AG10803 (cell line): ENCODE measurements around the gene IFITM2.
A peak's percentile ranks its signal among the peaks of the same experiment; 100 is the strongest.

Experiments
- DNase-seq: peaks from one replicate; pipeline ENCODE4 v3.0.0; 2010; ENCODE audit warnings: low read depth
- H3K4me3 ChIP-seq: 2 replicates; pipeline ENCODE4 v1.5.1; 2011; ENCODE audit warnings: mild to moderate bottlenecking, low read length, control low read depth
- TF ChIP-seq, protein P1 (sequence below): conservative IDR thresholded peaks from 2 replicates; pipeline ENCODE4 v1.5.1; 2011; ENCODE audit warnings: mild to moderate bottlenecking, low read length, control low read depth, inconsistent platforms

Gene IFITM2

GRCh38 chr11:307766-308708 lies at the start of gene IFITM2:
Gene IFITM2 (plus strand): TSS chr11:307816. CDS start chr11:308193, 377 bp downstream.
- peak; percentile 84 for DNase-seq
- H3K4me3 ChIP-seq: peak within 1 kb of the TSS; percentile 83

DNA sequence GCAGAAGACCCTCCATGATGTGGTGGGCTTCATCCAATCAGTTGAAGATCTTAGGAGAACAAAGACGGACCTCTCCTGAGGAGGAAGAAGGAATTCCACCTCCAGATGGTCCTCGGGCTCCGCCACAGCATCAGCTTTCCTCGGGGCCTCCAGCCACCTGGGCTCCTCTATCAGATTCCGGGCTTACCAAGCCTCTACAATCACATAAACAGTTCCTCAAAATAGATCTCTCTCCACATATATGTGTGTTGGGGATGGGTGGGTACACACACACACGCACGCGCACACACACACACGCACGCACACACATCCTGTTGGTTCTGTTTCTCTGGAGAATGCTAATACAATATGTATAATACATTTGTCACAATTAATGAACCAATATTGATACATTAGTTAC lies 48.2 kb upstream of the IFITM2 start:
- H3K4me3 ChIP-seq: no peak overlapping the region
- DNase-seq: no peak
- TF ChIP-seq, protein P1, sequence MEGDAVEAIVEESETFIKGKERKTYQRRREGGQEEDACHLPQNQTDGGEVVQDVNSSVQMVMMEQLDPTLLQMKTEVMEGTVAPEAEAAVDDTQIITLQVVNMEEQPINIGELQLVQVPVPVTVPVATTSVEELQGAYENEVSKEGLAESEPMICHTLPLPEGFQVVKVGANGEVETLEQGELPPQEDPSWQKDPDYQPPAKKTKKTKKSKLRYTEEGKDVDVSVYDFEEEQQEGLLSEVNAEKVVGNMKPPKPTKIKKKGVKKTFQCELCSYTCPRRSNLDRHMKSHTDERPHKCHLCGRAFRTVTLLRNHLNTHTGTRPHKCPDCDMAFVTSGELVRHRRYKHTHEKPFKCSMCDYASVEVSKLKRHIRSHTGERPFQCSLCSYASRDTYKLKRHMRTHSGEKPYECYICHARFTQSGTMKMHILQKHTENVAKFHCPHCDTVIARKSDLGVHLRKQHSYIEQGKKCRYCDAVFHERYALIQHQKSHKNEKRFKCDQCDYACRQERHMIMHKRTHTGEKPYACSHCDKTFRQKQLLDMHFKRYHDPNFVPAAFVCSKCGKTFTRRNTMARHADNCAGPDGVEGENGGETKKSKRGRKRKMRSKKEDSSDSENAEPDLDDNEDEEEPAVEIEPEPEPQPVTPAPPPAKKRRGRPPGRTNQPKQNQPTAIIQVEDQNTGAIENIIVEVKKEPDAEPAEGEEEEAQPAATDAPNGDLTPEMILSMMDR: no peak

- DNase-seq: no peak
- no peak overlapping the region for H3K4me3 ChIP-seq
- TF ChIP-seq, protein P1: no peak
Measured at GRCh38 chr11:261624-262023, 46.0 kb upstream of the IFITM2 start.

- no peak overlapping the region for H3K4me3 ChIP-seq
- DNase-seq: no peak
Measured at GRCh38 chr11:266676-267439, 40.8 kb upstream of the IFITM2 start.

DNA sequence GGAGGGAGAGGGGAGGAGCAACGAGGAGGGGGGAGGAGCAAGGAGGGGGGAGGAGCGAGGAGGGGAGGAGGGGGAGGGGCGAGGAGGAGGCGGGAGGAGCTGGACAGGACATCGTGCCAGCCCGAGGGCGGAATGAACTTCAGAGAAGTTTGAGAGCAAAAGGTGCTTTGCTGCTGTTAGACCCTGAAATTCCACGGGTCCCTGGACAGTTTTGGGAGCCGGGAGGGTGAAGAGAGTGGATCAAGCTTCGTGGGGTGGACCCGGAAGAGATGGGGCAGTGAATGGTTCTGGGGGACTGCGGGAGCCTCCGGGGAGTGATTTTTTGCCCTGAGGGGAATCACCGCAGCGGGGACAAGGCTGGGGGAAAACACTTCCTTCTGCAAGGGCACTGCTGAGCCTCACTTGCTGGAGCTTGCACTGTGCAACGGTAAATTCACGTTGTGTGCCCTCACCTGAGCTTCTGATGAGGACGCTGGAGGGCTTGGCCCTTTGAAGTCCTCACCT lies 40.1 kb upstream of the IFITM2 start:
- DNase-seq: peak; percentile 28
- peak overlapping the region; percentile 33 for H3K4me3 ChIP-seq
- TF ChIP-seq, protein P1: no peak

More at GRCh38 chr11:266676-267439, 40.8 kb upstream of the IFITM2 start:
- TF ChIP-seq, protein P1: no peak

GRCh38 chr11:268716-269145 lies 38.9 kb upstream of the IFITM2 start:
- H3K4me3 ChIP-seq: peak overlapping the region; percentile 30
- peak; percentile 88 for DNase-seq
- TF ChIP-seq, protein P1: peak; percentile 46

DNA sequence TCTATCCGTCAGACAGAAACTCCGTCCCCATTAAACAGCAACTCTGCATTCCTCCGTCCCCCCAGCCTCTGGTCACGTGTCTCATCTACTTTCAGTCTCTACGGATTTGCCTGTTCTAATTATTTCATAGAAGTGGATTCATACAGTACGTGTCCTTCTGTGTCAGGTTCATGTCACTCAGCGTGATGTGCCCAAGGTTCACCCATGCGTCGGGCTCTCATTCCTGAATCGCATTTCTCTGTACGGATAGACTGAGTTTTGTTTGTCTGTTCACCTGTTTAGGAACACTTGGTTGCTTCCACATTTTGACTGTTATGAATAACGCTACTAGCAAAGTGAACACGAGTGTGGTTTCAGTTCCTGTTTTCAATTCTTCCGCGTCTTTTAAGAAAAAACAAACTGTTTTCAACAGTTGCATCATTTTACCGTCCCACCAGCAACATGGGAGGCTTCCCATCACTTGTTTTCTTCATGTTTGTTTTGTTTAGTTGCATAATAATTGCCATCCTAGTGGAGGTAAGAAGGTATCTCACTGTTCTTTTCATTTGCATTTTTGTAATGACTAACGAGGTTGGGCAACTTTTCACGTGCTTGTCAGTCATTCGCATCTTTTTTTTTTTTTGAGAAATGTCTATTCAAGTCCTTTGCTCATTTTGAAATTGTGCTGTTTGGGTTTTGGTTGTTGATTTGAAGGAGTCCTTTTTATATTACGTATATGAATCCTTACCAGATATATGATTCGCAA lies 38.3 kb upstream of the IFITM2 start:
- peak; percentile 56 for DNase-seq
- TF ChIP-seq, protein P1: 0 out of 2 replicates have a peak, but pooled peaks have one; percentile 12
- peak overlapping the region; percentile 30 for H3K4me3 ChIP-seq
